PC-9 (cell line): ENCODE results near the gene CEP85L. TPM values are rescaled to one million over a fixed set of nuclear protein-coding genes. Genes with fewer than 3 reads are reported as not detected.

Experiments
- BruUV-seq: library from RNA; stranded (reverse); fragments of 400-500 nt; replicated peaks from 2 replicates; lab custom pipeline; 2021; lab: Mats Ljungman, UMichigan
- CTCF ChIA-PET: fragments of 300-600 bp; sonication (Branson Sonifier 250); formaldehyde crosslinking; loops from one replicate; lab custom pipeline; 2022; ENCODE audit warnings: antibody characterized with exemption; lab: Charles Lee
- POLR2A ChIA-PET: fragments of 300-600 bp; sonication (Branson Sonifier 250); formaldehyde crosslinking; loops from one replicate; lab custom pipeline; 2022; ENCODE audit warnings: antibody characterized with exemption; ENCODE audit not compliant: unreplicated experiment; lab: Charles Lee
- DNase-seq, 2 experiments: peaks; one replicate each; pipeline versions ENCODE4 v3.0.0 to v3.0.0-alpha.2; 2015 to 2022; ENCODE audit warnings: mixed read lengths in 1 of 2
- H2AFZ ChIP-seq: fragments of 200-600 bp; sonication (generic); 2 replicates; pipeline ENCODE4 v1.8.1; 2017; ENCODE audit warnings: antibody characterized with exemption
- H3F3A ChIP-seq: fragments of 200-600 bp; sonication (generic); 2 replicates; pipeline ENCODE4 v1.8.1; 2017; ENCODE audit warnings: antibody characterized with exemption, mild to moderate bottlenecking, low read depth; ENCODE audit not compliant: insufficient read depth
- H3K27ac ChIP-seq: fragments of 200-600 bp; sonication (generic); 2 replicates; pipeline ENCODE4 v1.6.1; 2016; ENCODE audit warnings: mixed run types
- H3K27me3 ChIP-seq: fragments of 200-600 bp; sonication (generic); 2 replicates; pipeline ENCODE4 v1.6.1; 2016; ENCODE audit warnings: low read depth, mixed run types; ENCODE audit not compliant: insufficient read depth
- H3K36me3 ChIP-seq: fragments of 200-600 bp; sonication (generic); 2 replicates; pipeline ENCODE4 v1.6.1; 2016; ENCODE audit warnings: low read depth, mixed run types
- H3K4me1 ChIP-seq: fragments of 200-600 bp; sonication (generic); replicated peaks from 2 replicates; pipeline ENCODE4 v1.6.1; 2016; ENCODE audit warnings: mixed run types; ENCODE audit not compliant: insufficient read depth
- H3K4me2 ChIP-seq: fragments of 200-600 bp; sonication (generic); 2 replicates; pipeline ENCODE4 v1.6.1; 2017; ENCODE audit warnings: mixed run types
- H3K4me3 ChIP-seq: fragments of 200-600 bp; sonication (generic); 2 replicates; pipeline ENCODE4 v1.6.1; 2016; ENCODE audit warnings: mixed run types
- H3K79me2 ChIP-seq: fragments of 200-600 bp; sonication (generic); 2 replicates; pipeline ENCODE4 v1.6.1; 2017; ENCODE audit warnings: low read depth, mixed run types
- H3K9me2 ChIP-seq: fragments of 200-600 bp; sonication (generic); 2 replicates; pipeline ENCODE4 v1.8.1; 2017; ENCODE audit warnings: mild to moderate bottlenecking; ENCODE audit not compliant: insufficient read depth
- H3K9me3 ChIP-seq: fragments of 200-600 bp; sonication (generic); 2 replicates; pipeline ENCODE4 v1.8.1; 2016; ENCODE audit warnings: low read depth; ENCODE audit not compliant: insufficient read depth
- H4K20me1 ChIP-seq: fragments of 200-600 bp; sonication (generic); 2 replicates; pipeline ENCODE4 v1.8.1; 2017; ENCODE audit not compliant: insufficient read depth
- CTCF ChIP-seq: fragments of 200-600 bp; sonication (generic); conservative IDR thresholded peaks from 2 replicates; pipeline ENCODE4 v1.6.1; 2017; ENCODE audit warnings: mixed run types, antibody characterized with exemption, mild to moderate bottlenecking, moderate library complexity
- EZH2 ChIP-seq: fragments of 200-600 bp; sonication (generic); IDR thresholded peaks from 2 replicates; pipeline ENCODE4 v1.8.0; 2017; ENCODE audit warnings: antibody characterized with exemption, low read depth
- intact Hi-C: fragments of 100-400 bp; cut with micrococcal nuclease; formaldehyde crosslinking; loops from one replicate; pipeline ENCODE4 v1.10.0; 2022; ENCODE audit not compliant: unreplicated experiment
- total RNA-seq: library from RNA; stranded (reverse); gene quantifications from 2 replicates; pipeline ENCODE4 v1.2.3, GENCODE V29; 2021

CEP85L gene
- total RNA-seq, 1 experiment from 2014 or later, result 3.0 TPM

- CTCF ChIA-PET, result interaction anchor here (0.7 kb wide), 1 partner anchor 500 kb away, joined by 8 read pairs; no protein-coding TSS in a partner anchor
- BruUV-seq, result no TSS peak
These were observed 96.7 kb downstream of the CEP85L start for GRCh38 chr6:118554698-118555097.

GRCh38 chr6:118553132-118553531 is 98.3 kb downstream of the CEP85L start:
- BruUV-seq, result no TSS peak

More at GRCh38 chr6:118554698-118555097, 96.7 kb downstream of the CEP85L start:
- H3K27ac ChIP-seq, result no peak overlapping the region
- H3F3A ChIP-seq, result no peaks in the 10 kb centered on the region; the same call in 1 of the 2 replicates
- H3K4me2 ChIP-seq, result no peak overlapping the region
- no peak for DNase-seq
- intact Hi-C loops, result loop anchor here (5.0 to 10.0 kb wide), 3 partner anchors 272 to 1210 kb away; no protein-coding TSS in a partner anchor
- H3K36me3 ChIP-seq, result no peaks in the 10 kb centered on the region
- no peaks in the 10 kb centered on the region for H3K79me2 ChIP-seq
- POLR2A ChIA-PET, result no interaction called here
- no peaks in the 10 kb centered on the region for H3K9me2 ChIP-seq
- no peak for TF ChIP-seq CTCF
- TF ChIP-seq EZH2, result no peak
- no peaks in the 10 kb centered on the region for H3K4me1 ChIP-seq
- no peaks in the 10 kb centered on the region for H3K9me3 ChIP-seq
- H3K4me3 ChIP-seq, result no peak overlapping the region
- no peaks in the 10 kb centered on the region for H3K27me3 ChIP-seq
- no peaks in the 10 kb centered on the region for H4K20me1 ChIP-seq
- H2AFZ ChIP-seq, result no peak overlapping the region

More at GRCh38 chr6:118553132-118553531, 98.3 kb downstream of the CEP85L start:
- H3K9me3 ChIP-seq, result no peaks in the 10 kb centered on the region
- 0 out of 2 replicates have a peak, but pooled peaks cover 2% of the 10 kb centered on the region for H4K20me1 ChIP-seq
- no peak overlapping the region for H2AFZ ChIP-seq
- POLR2A ChIA-PET, result no interaction called here
- H3K4me1 ChIP-seq, result no peaks in the 10 kb centered on the region
- no peak overlapping the region for H3K4me2 ChIP-seq
- CTCF ChIA-PET, result no interaction called here
- intact Hi-C loops, result loop anchor here (5.0 to 10.0 kb wide), 3 partner anchors 271 to 1208 kb away; no protein-coding TSS in a partner anchor
- no peaks in the 10 kb centered on the region; the same call in 1 of the 2 replicates for H3F3A ChIP-seq
- no peak for DNase-seq
- H3K27ac ChIP-seq, result no peak overlapping the region
- TF ChIP-seq CTCF, result no peak
- TF ChIP-seq EZH2, result no peak
- no peak overlapping the region for H3K4me3 ChIP-seq
- no peaks in the 10 kb centered on the region for H3K36me3 ChIP-seq
- no peaks in the 10 kb centered on the region for H3K79me2 ChIP-seq
- H3K9me2 ChIP-seq, result no peaks in the 10 kb centered on the region; the same call in 1 of the 2 replicates
- H3K27me3 ChIP-seq, result no peaks in the 10 kb centered on the region
